NCI-H69 (cell line): ENCODE data around the gene HOXC11.

Source experiments
- DNase-seq: peaks from one replicate; lab custom pipeline; 2025; lab: John Stamatoyannopoulos, UW

The HOXC11 gene

DNA sequence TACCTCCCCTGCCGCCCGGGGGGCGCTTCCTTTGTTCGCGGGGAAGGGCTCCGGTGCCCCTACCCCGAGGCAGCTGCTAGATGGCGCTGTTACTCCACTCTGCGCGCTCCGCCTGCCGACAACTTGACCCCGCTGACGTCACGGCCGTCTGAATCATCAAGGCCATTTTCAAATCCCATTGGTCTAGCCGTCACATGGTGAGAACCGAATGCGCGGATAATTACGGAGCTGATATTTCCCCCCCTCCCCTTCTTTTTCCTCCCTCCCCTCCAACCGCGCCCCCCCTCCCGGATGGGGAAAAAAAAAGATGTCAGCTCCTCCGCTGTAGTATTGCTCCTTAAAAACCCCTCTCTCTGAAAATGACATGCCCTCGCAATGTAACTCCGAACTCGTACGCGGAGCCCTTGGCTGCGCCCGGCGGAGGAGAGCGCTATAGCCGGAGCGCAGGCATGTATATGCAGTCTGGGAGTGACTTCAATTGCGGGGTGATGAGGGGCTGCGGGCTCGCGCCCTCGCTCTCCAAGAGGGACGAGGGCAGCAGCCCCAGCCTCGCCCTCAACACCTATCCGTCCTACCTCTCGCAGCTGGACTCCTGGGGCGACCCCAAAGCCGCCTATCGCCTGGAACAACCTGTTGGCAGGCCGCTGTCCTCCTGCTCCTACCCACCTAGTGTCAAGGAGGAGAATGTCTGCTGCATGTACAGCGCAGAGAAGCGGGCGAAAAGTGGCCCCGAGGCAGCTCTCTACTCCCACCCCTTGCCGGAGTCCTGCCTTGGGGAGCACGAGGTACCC lies 12.2 kb downstream of the HOXC11 start, which contains the start of gene HOXC10:
TSS of gene HOXC10 (plus strand) at position 246 of the 791 bp plus-strand sequence. CDS start at position 360, 114 bp downstream.
- DNase-seq: peak; percentile 99

DNA sequence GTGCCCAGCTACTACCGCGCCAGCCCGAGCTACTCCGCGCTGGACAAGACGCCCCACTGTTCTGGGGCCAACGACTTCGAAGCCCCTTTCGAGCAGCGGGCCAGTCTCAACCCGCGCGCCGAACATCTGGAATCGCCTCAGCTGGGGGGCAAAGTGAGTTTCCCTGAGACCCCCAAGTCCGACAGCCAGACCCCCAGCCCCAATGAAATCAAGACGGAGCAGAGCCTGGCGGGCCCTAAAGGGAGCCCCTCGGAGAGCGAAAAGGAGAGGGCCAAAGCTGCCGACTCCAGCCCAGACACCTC lies 12.7 kb downstream of the HOXC11 start:
- no peak for DNase-seq

DNA sequence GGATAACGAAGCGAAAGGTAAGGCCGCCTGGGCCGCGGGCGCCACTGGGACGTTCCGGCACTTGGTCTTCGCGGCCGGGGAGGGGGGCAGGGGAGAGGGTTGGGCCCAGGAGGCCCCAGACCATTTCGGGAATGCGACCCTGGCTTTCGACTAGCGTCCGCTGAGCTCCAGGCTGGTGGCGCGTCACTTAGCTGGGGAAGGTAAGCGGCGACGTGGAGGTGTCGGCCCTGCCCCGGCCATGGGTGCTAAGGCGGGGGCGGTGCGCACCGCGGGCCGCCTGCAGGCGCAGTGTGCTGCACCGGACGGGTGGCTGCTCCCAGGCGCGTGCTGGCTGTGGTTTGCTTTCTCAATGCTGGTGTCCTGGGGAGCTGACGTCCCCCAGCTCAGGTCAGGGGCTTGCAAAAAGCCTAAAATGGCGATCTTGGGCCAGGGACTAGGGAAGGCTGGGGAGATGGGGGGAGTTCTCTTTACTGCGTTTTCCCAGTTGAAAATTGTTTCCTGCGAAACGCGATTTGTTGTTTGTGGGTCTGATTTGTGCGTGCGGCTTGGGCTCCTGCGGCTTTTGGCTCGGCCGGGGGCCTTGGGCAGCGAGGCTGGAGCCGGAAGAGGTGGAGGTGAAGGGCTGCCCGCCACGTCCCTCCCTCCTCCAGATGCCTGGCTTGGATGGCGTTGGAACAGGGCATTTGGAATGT lies 13.2 kb downstream of the HOXC11 start:
- DNase-seq: peak; percentile 80

DNA sequence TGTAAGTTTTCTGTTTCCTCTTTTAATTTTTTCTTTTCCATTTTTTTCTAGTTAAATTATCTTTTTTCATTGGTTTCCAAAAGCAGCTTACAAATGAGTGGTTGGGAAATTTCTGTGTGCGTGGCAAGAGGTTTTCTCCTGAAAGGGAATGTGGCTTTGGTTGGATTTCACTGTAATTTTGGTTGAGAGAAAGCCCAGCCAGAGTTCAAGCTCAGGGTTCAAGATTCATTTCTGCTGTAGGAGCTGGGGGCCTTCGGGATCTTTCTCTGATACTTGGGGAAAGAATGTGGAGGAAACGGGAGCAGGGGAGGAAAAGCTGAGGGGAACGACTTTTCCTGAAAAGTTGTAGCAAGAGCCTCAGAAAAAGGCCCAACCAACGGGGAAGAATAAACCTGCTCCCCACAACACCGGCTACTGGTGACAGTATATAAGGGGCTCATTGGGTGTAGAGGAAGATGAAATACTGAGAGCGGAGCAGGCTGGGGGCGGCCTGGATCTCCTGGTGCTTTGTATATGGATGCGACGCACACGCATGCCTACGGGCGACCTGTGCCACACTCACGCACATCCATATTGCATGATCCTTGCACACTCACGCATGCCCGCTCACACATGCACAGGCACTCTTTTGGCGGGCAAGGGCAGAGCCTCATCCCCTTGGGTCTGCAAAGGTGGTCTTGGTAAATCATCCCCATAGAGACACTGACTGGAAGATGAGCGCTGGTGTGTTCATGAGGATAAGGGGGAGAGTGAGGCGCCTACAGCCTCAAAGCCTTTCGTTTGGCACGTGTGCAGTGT lies 14.0 kb downstream of the HOXC11 start:
- DNase-seq: no peak

DNA sequence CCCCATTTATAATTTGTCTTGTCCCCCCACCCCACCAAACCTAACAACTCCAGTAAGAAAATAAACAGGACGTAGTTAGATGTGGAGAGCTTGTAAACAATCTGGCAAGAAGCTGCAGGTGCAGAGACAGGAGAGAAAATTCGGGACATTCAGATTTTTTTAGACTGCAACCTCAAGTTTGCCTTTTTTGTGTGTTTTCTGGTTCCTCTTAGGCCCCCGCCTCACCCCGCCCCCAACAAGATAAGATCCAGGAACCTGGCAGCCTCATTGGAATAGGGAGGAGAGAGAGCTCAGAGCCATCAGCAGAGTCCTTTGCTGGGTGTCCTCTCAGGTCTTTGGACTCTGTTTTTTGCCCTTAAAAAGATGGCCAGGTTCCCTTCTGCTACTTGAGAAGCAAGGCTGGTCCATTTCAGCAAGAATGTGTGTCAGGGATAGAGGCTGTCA lies 14.9 kb downstream of the HOXC11 start:
- no peak for DNase-seq

DNA sequence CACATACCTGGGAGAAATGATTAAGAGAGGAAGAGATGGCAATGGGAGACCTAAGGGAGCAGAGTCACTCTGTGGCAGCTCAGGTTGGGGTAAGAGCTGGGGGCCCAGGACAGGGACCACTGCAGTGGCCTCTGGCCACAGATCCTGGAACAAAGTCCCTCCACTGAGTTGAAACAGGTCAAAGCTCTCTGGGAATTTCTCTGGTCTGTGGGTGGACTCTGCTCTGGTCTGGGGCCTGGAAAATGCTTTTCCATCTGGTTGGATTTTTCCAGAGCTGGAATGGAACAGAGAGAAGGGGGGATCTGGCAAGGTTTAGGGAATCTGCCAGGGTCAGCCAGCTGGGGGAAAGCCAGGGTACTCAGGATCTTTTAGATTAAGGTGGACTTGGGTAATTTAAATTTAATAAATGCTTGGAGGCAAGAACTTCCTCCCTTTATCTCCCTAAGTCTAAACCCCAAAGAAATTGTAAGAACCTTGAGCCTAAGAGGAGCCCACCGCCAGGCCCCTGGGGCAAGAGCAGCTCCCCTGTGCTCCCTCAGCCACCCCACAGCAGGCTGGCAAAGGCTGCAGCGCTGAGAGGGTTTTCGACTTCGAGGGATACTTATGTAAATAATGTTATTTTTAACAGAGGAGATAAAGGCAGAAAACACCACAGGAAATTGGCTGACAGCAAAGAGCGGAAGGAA lies 15.8 kb downstream of the HOXC11 start:
- no peak for DNase-seq

DNA sequence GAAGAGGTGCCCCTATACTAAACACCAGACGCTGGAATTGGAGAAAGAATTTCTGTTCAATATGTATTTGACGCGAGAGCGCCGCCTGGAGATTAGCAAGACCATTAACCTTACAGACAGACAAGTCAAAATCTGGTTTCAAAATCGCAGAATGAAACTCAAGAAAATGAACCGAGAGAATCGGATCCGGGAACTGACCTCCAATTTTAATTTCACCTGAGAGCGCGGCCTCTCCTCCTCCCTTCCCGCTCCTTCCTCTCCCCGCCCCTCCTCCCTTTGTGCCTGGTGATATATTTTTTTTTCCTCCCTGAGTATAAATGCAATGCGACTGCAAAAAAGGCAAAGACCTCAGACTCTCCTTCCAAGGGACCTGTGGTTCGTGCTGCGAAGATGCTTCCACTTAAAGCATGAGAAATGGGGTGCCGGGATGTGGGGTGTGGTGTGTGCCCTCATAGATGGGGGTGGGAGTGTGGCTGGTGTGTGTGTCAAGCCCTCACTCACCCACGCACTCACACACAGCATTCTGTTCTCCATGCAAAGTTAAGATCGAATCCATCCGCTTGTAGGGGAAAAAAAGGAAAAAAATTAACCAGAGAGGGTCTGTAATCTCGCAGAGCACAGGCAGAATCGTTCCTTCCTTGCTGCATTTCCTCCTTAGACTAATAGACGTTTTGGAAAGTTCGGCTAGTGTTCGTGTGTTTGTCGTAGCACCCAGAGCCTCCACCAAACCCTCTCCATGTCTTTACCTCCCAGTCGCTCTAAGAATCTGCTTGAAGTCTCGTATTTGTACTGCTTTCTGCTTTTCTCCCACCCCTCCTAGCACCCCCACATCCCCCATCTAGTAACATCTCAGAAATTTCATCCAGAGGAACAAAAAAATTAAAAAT lies 16.5 kb downstream of the HOXC11 start:
- DNase-seq: peak; percentile 82

DNA sequence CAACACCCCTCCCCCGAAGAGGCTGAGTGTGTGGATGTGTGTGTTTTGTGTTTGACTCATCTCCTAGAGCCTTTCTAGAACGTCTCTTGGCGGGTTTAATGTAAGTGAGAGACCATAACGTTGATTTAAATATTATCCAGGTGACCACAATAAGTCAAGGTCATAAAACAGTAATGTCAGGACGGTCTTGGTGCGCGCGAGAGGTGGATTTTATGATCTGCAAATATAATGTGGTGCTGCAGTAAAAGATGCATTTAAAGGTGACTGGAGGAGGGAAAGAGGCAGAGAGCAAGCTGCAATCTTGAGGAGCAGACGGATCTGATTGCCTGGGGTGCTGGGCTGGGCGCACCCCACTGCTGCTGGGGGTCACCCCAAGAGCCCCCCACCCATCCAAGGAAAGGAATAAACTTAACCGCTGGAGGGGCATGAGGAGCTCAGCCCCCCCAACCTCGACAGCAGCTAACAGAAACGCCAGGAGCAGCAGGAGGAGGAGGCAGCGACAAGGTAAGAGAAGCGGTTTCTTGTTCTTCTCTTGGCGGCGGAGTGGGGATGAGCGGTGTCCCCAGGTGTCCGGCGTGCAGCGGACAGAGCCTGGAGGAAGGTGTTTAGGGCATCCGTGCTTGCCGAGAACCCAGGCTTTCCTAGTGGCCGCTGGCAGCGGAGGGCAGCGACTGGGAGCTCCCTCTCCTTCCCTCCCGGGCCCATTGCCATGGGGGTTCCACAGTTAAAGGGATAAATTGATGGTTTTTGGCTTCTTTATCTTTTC lies 17.6 kb downstream of the HOXC11 start:
- peak; percentile 86 for DNase-seq

DNA sequence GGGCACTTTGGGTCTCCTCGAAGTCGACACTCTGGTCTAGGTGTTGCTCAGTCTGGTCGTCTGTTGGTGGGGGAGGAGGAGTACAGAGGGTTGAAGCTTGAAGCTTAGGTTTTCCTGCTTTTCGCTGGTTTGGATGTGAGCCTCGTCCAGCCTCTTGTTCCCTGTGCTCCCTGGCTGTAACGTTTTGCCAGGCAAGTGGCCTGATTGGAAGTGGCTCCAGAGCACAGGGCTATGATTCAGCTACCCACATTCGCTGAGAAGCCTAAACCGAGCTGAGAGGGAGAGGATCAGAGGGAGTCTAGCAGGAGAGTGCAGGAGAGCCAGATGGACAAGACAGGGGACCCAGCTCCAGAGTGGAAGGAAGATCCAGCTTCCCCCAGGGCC lies 18.1 kb downstream of the HOXC11 start:
- DNase-seq: peak; percentile 70

DNA sequence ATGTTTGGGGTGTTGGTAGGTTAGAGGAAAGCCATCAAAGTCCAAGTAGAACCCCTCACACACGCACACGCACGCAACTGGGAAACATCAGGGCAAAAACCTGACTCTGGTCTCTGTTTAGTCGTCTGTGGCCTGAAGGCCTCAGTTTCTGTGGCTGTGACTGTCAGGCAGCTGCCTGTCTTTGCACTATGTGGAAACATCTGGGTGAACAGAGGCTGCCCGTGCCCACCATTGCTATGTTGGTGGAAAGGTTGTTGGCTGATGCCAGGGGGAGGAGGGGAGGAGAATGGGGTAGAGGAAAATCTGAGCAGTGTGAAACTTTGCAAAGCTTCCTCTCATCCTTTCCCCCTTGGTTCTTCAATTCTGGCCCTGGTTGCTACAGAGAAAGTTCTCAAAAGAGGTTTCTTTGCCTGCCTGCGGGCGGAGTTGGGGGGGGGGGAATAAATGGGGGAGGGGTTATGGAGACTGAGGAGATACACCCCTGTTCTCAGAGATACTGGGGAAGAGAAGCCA lies 19.5 kb downstream of the HOXC11 start:
- no peak for DNase-seq

DNA sequence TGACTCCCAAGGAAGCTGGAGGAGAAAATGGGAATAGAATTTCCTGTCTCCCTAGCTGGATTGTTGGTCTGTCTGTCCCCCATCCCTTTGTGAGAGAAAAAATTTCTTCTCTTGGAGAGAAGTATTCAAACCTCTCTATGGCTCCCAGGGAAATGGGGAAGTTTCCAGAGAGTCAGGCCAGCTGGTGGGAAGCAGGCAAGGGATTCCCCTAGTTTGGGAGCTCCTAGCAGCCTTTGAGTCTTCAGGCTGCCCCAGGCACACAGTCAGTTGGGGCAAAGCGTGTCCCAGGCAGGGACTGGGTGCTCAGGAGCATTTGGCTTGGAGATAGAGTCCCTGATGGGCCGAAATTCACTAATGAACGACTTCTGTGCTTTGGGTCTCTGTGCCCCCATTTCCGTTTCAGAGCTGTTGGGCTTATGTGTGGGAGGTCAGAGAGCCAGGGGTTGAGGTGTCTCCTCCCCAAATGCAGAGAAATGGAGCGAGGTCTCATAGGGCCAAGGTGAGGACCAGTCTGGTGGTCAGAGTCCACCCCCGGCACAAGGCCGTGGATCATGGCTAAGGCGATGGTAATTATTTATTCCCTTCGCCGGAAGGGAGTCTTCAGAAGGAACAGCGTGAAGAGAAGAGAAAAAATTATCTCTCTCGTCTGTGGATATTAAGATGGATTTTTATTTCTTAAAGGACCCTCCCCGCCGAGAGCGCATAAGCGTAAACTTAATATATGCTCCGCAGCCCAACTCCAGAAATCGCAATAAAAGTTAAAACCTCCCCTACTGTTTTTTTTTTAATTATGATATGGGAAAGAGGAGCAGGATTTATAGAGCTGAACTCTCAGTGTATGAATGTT lies 20.5 kb downstream of the HOXC11 start:
- no peak for DNase-seq

DNA sequence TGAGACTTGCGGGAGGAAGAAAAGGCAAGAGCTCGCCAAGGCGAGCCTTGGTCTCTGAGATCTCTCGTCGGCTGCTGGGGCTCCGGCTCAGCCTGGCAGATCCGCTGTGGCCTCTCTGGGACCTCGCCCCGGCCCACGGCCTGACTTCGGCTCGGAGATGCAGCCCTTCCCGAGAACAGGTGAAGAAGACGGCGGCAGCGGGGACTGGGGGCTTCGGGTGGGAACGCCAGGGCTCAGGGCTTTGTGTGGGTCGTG lies 21.0 kb downstream of the HOXC11 start:
- peak; percentile 59 for DNase-seq

DNA sequence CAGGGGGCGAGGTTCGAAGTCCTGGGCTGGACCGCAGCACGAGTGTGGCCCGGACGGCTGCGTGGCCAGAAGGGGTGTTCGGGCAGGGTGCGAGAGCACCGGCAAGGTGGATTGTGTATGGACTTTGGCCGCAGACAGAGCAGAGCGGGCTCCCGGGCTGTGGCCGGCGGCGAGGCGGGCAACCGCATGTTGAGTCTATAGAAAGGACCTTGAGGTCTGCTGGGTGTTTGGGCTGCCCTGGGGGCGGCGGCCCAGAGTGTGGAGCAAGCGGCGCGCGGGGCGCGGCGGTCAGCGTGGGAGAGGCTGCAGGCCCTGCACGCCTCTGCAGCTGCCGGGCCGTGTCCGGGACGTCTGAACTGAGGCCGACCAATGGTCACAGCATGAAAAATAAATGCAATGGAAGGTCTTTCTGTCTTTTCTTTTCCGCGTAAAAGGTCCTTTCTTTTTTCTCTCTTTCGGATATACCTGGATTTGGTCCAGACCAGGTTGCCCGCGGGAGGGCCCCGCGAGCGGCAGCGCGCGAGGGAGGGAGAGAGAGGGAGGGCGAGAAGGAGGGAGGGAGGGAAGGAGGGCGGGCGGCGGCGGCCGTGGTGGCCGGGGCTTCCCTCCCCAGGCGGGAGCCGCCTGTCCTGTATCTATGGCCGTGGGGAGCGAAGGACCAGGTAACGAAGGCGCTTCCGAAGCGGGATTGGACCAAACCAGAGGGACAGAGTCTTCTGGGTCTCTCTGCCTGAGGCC lies 21.5 kb downstream of the HOXC11 start:
- peak; percentile 85 for DNase-seq

DNA sequence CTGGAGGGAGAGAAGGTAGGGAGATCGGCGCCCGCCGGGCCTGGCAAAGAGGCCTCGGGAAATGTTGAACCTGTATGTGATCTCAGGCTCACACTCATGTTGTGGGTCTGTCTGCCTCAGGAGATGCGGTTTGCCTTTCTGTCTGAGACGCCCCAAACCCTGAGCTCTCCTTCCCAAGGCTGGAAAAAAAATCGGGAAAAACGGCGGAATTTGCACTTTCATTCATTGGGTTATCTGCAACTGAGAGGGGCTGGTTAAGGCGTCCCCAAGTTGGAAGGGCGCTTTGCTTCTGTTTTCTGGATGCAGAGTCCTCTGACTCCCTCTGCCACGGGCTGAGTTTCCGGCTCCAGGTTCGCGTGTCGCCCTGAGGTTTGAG lies 22.1 kb downstream of the HOXC11 start:
- no peak for DNase-seq

DNA sequence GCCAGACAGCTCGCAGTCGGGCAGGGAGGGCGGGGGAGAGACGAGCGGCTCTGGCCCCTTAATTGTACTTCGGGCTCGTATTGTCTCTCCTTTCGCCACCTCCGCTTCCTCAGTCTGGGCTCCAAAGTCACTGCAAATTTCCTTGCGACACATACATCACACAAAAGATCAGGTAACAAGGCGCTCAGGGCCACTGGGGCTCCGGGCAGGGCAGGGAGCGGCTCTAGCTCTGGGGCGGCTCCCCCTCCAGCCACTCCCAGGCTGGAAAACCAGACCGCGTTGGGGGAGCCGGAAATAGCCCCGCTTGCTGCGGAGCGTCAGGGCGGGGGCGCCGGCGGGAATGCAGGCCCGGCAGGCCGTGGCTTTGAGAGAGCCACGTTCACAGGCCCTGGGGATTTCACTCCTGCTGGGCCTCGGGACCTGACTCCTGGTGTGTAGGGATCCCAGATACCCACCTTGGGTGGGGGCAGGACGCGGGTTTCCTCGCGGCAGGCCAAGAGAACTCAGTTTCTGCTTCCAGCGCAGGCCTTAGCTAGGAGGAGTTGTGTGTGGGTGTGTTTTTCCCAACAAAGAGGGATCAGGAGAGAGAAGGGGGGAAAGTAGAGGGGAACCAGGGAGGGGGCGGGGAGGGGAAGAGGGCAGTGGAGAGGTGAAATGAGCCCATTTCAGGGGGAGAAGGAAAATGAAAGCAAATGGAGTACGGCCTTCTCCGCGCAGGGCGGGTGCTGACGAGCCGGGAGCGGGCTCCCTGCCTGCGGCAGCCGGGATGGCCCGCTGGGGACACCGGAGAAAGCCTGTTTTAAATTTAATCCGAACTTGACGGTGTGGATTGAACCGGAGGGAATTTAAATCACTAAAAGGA lies 22.7 kb downstream of the HOXC11 start:
- peak; percentile 89 for DNase-seq

DNA sequence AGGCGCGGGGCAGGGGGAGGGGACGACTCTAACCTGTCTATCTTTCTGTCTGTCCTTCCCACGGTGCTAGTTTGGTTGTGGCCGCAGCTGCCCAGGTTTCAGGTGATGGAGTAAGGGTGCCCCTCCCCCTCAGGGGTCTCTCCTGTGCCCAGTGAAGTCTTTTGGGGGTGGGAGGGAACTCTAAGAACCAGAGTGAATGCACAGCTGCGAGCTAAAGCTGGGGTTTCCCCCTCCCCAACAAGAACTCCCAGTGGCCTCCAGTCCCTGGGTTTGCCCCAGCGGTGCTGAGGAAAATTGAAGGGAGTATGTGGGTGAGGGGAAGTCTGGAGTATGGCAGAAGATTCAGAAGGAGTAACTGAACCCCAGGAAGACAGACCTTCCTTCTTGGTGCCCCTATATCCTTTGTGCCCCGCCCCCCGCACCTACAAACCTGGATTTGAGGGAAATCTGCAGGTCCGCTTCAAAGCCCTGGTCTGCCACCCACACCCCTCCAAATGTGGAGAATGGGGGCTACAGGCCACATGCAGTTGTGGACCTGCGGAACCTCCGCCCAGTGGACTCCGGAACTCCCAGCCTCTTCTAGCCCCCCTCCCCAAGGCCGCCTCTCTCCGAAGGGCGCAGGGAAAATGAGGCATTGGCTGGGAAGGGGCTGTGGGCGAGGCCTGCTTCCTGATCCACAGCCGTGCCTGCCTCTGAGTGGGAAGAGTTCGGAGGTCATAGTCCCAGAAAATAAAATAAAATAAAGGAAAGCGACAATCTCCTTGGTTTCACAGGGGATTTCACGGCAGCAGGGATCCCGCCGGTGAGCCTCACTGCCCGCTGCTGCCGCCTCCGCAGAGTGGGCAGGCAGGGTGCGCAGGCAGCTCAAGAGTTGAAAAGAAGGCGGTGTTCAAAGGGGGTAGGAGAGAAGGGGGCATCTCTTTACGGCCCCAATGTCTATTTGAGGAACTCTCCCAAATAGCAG lies 23.6 kb downstream of the HOXC11 start:
- no peak for DNase-seq
